ENCODE results near the gene ESPN. TPM values are rescaled to one million over a fixed set of nuclear protein-coding genes. Genes with fewer than 3 reads are reported as not detected.

The ESPN gene
- total RNA-seq, 1 donor from 2014 or later: 0.66 TPM

DNA sequence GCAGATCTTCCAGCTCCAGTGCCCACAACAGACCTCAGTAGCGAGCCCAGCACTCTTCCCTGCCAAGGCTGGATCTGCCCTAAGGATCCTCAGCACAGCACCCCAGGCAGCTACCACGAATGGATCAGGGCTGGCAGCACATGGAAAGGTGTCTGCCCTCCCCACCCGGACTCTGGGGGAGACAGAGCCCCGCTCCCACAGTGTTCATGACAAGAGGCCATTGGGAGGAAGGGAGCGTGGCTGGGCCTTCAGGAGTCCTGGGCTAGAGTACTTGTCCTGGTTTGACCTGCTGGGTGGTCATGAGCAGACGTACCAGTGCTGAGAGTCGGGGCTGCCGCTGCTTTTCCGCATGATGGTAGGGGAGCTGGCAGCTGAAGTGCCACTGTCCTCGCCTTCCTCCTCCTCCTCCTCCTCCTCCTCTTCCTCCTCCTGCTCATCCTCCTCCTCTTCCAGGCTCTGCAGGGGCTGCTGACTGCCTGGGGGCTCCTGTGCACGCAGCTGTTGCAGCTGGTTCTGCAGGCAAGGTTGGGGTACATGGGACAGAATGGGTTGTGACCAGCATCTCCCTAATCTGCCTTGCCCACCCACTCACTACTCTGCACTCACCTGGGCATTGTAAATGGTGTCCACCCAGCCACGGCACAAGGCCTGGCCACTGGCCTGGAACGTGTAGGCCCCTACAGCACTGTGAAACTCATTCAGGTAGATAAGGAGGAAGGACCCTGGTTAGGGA lies 44.3 kb downstream of the ESPN start:
- no peak for FAIRE-seq
- no peaks in the 10 kb centered on the region for H3K9me3 Mint-ChIP-seq (ENCODE audit: unreplicated experiment)
- no peaks in the 10 kb centered on the region for H3K27me3 ChIP-seq (ENCODE audit: insufficient read depth, low read length)
- no peak overlapping the region for H3K27ac Mint-ChIP-seq (ENCODE audit: unreplicated experiment)
- H2AFZ ChIP-seq (ENCODE audit: low read depth, low read length): no peak overlapping the region
- H3K4me1 Mint-ChIP-seq (ENCODE audit: low read depth, unreplicated experiment): no peaks in the 10 kb centered on the region
- no peaks in the 10 kb centered on the region for H3K79me2 ChIP-seq (ENCODE audit: insufficient read depth, low read length)
- H3K9me3 ChIP-seq (ENCODE audit: insufficient read depth, low read depth, low read length): no peaks in the 10 kb centered on the region
- H3K4me3 ChIP-seq (ENCODE audit: insufficient read depth, low read depth, low read length): no peak overlapping the region
- H3K4me3 Mint-ChIP-seq (ENCODE audit: unreplicated experiment): no peak overlapping the region
- H3K4me1 ChIP-seq (ENCODE audit: insufficient read depth, low read length): no peaks in the 10 kb centered on the region
- peaks cover 52% of the 10 kb centered on the region for H4K20me1 ChIP-seq (ENCODE audit: insufficient read depth, low read length)
- no peak overlapping the region for H3K27ac ChIP-seq (ENCODE audit: low read depth, low read length)
- H3K9ac ChIP-seq (ENCODE audit: low read length): no peak overlapping the region
- peaks cover 7% of the 10 kb centered on the region for H3K27me3 Mint-ChIP-seq (ENCODE audit: low read depth, unreplicated experiment)
- H3K36me3 Mint-ChIP-seq (ENCODE audit: low read depth, unreplicated experiment): peaks cover 29% of the 10 kb centered on the region
- DNase-seq (ENCODE audit: low read depth): no peak
- TF ChIP-seq EZH2 (IDR thresholded peaks at IDR 0.05; ENCODE audit: insufficient read depth, low read length): no peak
- no peak for TF ChIP-seq CTCF (IDR thresholded peaks at IDR 0.05; ENCODE audit: insufficient read depth, low read depth, low read length)
- peaks cover 6% of the 10 kb centered on the region for H3K36me3 ChIP-seq (ENCODE audit: insufficient read depth, low read length)
- H3K4me2 ChIP-seq (ENCODE audit: low read length): no peak overlapping the region

GRCh38 chr1:6470132-6471085 lies 45.8 kb downstream of the ESPN start:
- Mint-ChIP-seq H3K36me3 (ENCODE audit: low read depth, unreplicated experiment) (peaks cover 28% of the 10 kb centered on the region), H3K4me1 (ENCODE audit: low read depth, unreplicated experiment) (no peaks in the 10 kb centered on the region), H3K9me3 (ENCODE audit: unreplicated experiment) (no peaks in the 10 kb centered on the region), H3K27ac (ENCODE audit: unreplicated experiment) (no peak overlapping the region), H3K4me3 (ENCODE audit: unreplicated experiment) (no peak overlapping the region), H3K27me3 (ENCODE audit: low read depth, unreplicated experiment) (peaks cover 7% of the 10 kb centered on the region)
- TF ChIP-seq EZH2 (IDR thresholded peaks at IDR 0.05; ENCODE audit: insufficient read depth, low read length): no peak
- TF ChIP-seq CTCF (IDR thresholded peaks at IDR 0.05; ENCODE audit: insufficient read depth, low read depth, low read length): no peak
- FAIRE-seq (no peak), DNase-seq (ENCODE audit: low read depth) (no peak)
- peaks cover 6% of the 10 kb centered on the region for H3K36me3 ChIP-seq (ENCODE audit: insufficient read depth, low read length)
- H3K27ac ChIP-seq (ENCODE audit: low read depth, low read length): no peak overlapping the region
- no peak overlapping the region for H3K4me2 ChIP-seq (ENCODE audit: low read length)
- no peaks in the 10 kb centered on the region for H3K79me2 ChIP-seq (ENCODE audit: insufficient read depth, low read length)
- H3K4me1 ChIP-seq (ENCODE audit: insufficient read depth, low read length): no peaks in the 10 kb centered on the region
- no peak overlapping the region for H2AFZ ChIP-seq (ENCODE audit: low read depth, low read length)
- no peak overlapping the region for H3K4me3 ChIP-seq (ENCODE audit: insufficient read depth, low read depth, low read length)
- H4K20me1 ChIP-seq (ENCODE audit: insufficient read depth, low read length): peaks cover 42% of the 10 kb centered on the region
- no peak overlapping the region for H3K9ac ChIP-seq (ENCODE audit: low read length)
- H3K9me3 ChIP-seq (ENCODE audit: insufficient read depth, low read depth, low read length): no peaks in the 10 kb centered on the region
- no peaks in the 10 kb centered on the region for H3K27me3 ChIP-seq (ENCODE audit: insufficient read depth, low read length)
